HEK293 (cell line): ENCODE measurements around the gene KIF19.

ENCODE experiments used
- GLI2 ChIP-seq: fragments of 450-650 bp; formaldehyde crosslinking; IDR thresholded peaks from 2 replicates; pipeline ENCODE4; 2017; ENCODE audit warnings: missing biosample characterization, missing genetic modification characterization, low read depth, borderline replicate concordance
- GLIS2 ChIP-seq: fragments of 450-650 bp; formaldehyde crosslinking; IDR thresholded peaks from 2 replicates; pipeline ENCODE4 v1.5.1; 2016; ENCODE audit warnings: missing biosample characterization, missing genetic modification characterization
- HOXD13 ChIP-seq: sonication (generic); formaldehyde crosslinking; IDR thresholded peaks from 2 replicates; pipeline ENCODE4 v1.8.0; 2022; ENCODE audit warnings: missing genetic modification reagents, borderline replicate concordance
- KLF1 ChIP-seq: fragments of 450-650 bp; formaldehyde crosslinking; IDR thresholded peaks from 2 replicates; pipeline ENCODE4 v1.5.1; 2016; ENCODE audit warnings: missing biosample characterization, missing genetic modification characterization
- PRDM1 ChIP-seq: fragments of 450-650 bp; formaldehyde crosslinking; IDR thresholded peaks from 2 replicates; pipeline ENCODE4; 2016; ENCODE audit warnings: missing biosample characterization, missing genetic modification characterization
- REPIN1 ChIP-seq: fragments of 450-650 bp; formaldehyde crosslinking; IDR thresholded peaks from 2 replicates; pipeline ENCODE4 v1.5.1; 2017; ENCODE audit warnings: missing biosample characterization, missing genetic modification characterization, low read depth
- SP3 ChIP-seq: fragments of 450-650 bp; formaldehyde crosslinking; IDR thresholded peaks from 2 replicates; pipeline ENCODE4 v1.5.1; 2016; ENCODE audit warnings: missing biosample characterization, missing genetic modification characterization
- YY2 ChIP-seq: fragments of 450-650 bp; formaldehyde crosslinking; IDR thresholded peaks from 2 replicates; pipeline ENCODE4 v1.5.1; 2016; ENCODE audit warnings: missing biosample characterization, missing genetic modification characterization
- ZBTB17 ChIP-seq: fragments of 450-650 bp; formaldehyde crosslinking; IDR thresholded peaks from 2 replicates; pipeline ENCODE4 v1.5.1; 2016; ENCODE audit warnings: missing biosample characterization, missing genetic modification characterization
- ZBTB6 ChIP-seq: fragments of 450-650 bp; formaldehyde crosslinking; IDR thresholded peaks from 2 replicates; pipeline ENCODE4 v1.5.1; 2017; ENCODE audit warnings: missing biosample characterization, missing genetic modification characterization
- ZEB2 ChIP-seq: fragments of 450-650 bp; formaldehyde crosslinking; IDR thresholded peaks from 2 replicates; pipeline ENCODE4 v1.5.1; 2016; ENCODE audit warnings: missing biosample characterization, missing genetic modification characterization
- ZFHX2 ChIP-seq: fragments of 450-650 bp; formaldehyde crosslinking; conservative IDR thresholded peaks from 2 replicates; pipeline ENCODE4 v1.5.1; 2016; ENCODE audit warnings: missing biosample characterization, missing genetic modification characterization
- ZIC2 ChIP-seq: fragments of 450-650 bp; formaldehyde crosslinking; IDR thresholded peaks from 2 replicates; pipeline ENCODE4 v1.5.1; 2016; ENCODE audit warnings: missing biosample characterization, missing genetic modification characterization
- ZNF114 ChIP-seq: fragments of 450-650 bp; formaldehyde crosslinking; IDR thresholded peaks from 2 replicates; pipeline ENCODE4 v1.5.0; 2017; ENCODE audit warnings: missing biosample characterization, missing genetic modification characterization
- ZNF132 ChIP-seq: fragments of 450-650 bp; formaldehyde crosslinking; IDR thresholded peaks from 2 replicates; pipeline ENCODE4 v1.5.1; 2017; ENCODE audit warnings: missing biosample characterization, missing genetic modification characterization, borderline replicate concordance
- ZNF223 ChIP-seq: fragments of 450-650 bp; formaldehyde crosslinking; IDR thresholded peaks from 2 replicates; pipeline ENCODE4 v1.5.1; 2016; ENCODE audit warnings: missing biosample characterization, missing genetic modification characterization
- ZNF23 ChIP-seq: fragments of 450-650 bp; formaldehyde crosslinking; IDR thresholded peaks from 2 replicates; pipeline ENCODE4 v1.5.1; 2016; ENCODE audit warnings: missing biosample characterization, missing genetic modification characterization, borderline replicate concordance
- ZNF266 ChIP-seq: fragments of 450-650 bp; formaldehyde crosslinking; IDR thresholded peaks from 2 replicates; pipeline ENCODE4 v1.5.1; 2016; ENCODE audit warnings: missing biosample characterization, missing genetic modification characterization, low read depth
- ZNF292 ChIP-seq: fragments of 450-650 bp; formaldehyde crosslinking; IDR thresholded peaks from 2 replicates; pipeline ENCODE4 v1.5.1; 2016; ENCODE audit warnings: low read depth, missing biosample characterization, missing genetic modification characterization, borderline replicate concordance
- ZNF48 ChIP-seq: fragments of 450-650 bp; formaldehyde crosslinking; IDR thresholded peaks from 2 replicates; pipeline ENCODE4 v1.5.1; 2016; ENCODE audit warnings: missing biosample characterization, missing genetic modification characterization
- ZNF521 ChIP-seq: fragments of 450-650 bp; formaldehyde crosslinking; IDR thresholded peaks from 2 replicates; pipeline ENCODE4 v1.5.1; 2017; ENCODE audit warnings: missing biosample characterization, mild to moderate bottlenecking, missing genetic modification characterization
- ZNF558 ChIP-seq: fragments of 450-650 bp; formaldehyde crosslinking; IDR thresholded peaks from 2 replicates; pipeline ENCODE4 v1.5.1; 2016; ENCODE audit warnings: missing biosample characterization, missing genetic modification characterization
- ZNF585B ChIP-seq: fragments of 450-650 bp; formaldehyde crosslinking; IDR thresholded peaks from 2 replicates; pipeline ENCODE4 v1.5.1; 2016; ENCODE audit warnings: missing biosample characterization, missing genetic modification characterization
- ZNF596 ChIP-seq: fragments of 450-650 bp; IDR thresholded peaks from 2 replicates; pipeline ENCODE4 v1.5.0; 2018; ENCODE audit warnings: missing biosample characterization, mild to moderate bottlenecking, missing genetic modification characterization, moderate library complexity
- ZNF610 ChIP-seq: fragments of 450-650 bp; formaldehyde crosslinking; IDR thresholded peaks from 2 replicates; pipeline ENCODE4 v1.5.1; 2016; ENCODE audit warnings: missing biosample characterization, missing genetic modification characterization, borderline replicate concordance
- ZNF776 ChIP-seq: fragments of 450-650 bp; formaldehyde crosslinking; IDR thresholded peaks from 2 replicates; pipeline ENCODE4 v1.5.0; 2017; ENCODE audit warnings: missing biosample characterization, missing genetic modification characterization, borderline replicate concordance
- TF ChIP-seq, protein P1 (sequence below): fragments of 450-650 bp; formaldehyde crosslinking; IDR thresholded peaks from 2 replicates; pipeline ENCODE4 v1.5.1; 2016; ENCODE audit warnings: missing biosample characterization, missing genetic modification characterization, low read depth
- TF ChIP-seq, protein P2 (sequence below): fragments of 450-650 bp; formaldehyde crosslinking; IDR thresholded peaks from 2 replicates; pipeline ENCODE4 v1.5.1; 2016; ENCODE audit warnings: missing biosample characterization, missing genetic modification characterization, low read depth
- TF ChIP-seq, protein P3 (sequence below): fragments of 450-650 bp; formaldehyde crosslinking; IDR thresholded peaks from 2 replicates; pipeline ENCODE4 v1.5.1; 2016; ENCODE audit warnings: missing biosample characterization, missing genetic modification characterization
- TF ChIP-seq, protein P4 (sequence below): fragments of 450-650 bp; formaldehyde crosslinking; IDR thresholded peaks from 2 replicates; pipeline ENCODE4 v1.5.1; 2016; ENCODE audit warnings: missing biosample characterization, missing genetic modification characterization
- TF ChIP-seq, protein P5 (sequence below): fragments of 450-650 bp; formaldehyde crosslinking; IDR thresholded peaks from 2 replicates; pipeline ENCODE4 v1.5.1; 2017; ENCODE audit warnings: missing biosample characterization, missing genetic modification characterization

The KIF19 gene

DNA sequence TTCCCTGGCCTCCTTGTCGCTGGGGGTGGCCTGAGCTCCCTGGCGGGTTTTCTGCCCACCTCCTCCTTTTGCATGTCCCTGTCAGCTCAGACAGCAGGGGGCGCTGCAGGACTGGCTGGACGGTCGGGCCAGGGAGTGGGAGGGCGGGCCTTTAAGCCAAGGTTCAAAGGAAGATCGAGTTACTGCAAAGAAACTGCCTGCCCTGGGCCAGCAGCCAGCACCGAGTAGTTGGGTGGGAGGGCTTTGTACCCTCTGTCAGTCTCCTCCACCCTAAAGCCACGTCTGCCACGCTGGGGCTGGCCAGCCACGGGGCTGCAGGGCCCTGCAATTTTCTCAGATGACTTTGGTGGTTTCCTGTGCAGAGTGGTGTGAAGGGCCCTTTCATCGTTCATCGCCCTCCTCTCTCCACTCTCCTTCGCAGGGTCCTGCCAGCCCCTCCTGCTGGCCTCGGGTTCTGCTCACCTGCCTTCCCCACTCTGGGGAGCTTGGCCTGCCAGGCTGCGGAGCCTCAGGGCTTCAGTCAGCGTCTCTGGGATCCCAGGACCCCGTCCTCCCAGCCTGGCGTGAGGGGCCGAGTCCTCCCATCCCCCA is 53.6 kb downstream of the KIF19 start (continued):
- TF ChIP-seq, protein P1, sequence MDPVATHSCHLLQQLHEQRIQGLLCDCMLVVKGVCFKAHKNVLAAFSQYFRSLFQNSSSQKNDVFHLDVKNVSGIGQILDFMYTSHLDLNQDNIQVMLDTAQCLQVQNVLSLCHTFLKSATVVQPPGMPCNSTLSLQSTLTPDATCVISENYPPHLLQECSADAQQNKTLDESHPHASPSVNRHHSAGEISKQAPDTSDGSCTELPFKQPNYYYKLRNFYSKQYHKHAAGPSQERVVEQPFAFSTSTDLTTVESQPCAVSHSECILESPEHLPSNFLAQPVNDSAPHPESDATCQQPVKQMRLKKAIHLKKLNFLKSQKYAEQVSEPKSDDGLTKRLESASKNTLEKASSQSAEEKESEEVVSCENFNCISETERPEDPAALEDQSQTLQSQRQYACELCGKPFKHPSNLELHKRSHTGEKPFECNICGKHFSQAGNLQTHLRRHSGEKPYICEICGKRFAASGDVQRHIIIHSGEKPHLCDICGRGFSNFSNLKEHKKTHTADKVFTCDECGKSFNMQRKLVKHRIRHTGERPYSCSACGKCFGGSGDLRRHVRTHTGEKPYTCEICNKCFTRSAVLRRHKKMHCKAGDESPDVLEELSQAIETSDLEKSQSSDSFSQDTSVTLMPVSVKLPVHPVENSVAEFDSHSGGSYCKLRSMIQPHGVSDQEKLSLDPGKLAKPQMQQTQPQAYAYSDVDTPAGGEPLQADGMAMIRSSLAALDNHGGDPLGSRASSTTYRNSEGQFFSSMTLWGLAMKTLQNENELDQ (tag by site-specific recombination), result no peak
- TF ChIP-seq ZNF596, result no peak
- TF ChIP-seq KLF1 (tag by site-specific recombination), result peak; percentile 56
- no peak for TF ChIP-seq ZNF114 (tag by site-specific recombination)
- TF ChIP-seq ZFHX2, result peak; percentile 82
- TF ChIP-seq, protein P2, sequence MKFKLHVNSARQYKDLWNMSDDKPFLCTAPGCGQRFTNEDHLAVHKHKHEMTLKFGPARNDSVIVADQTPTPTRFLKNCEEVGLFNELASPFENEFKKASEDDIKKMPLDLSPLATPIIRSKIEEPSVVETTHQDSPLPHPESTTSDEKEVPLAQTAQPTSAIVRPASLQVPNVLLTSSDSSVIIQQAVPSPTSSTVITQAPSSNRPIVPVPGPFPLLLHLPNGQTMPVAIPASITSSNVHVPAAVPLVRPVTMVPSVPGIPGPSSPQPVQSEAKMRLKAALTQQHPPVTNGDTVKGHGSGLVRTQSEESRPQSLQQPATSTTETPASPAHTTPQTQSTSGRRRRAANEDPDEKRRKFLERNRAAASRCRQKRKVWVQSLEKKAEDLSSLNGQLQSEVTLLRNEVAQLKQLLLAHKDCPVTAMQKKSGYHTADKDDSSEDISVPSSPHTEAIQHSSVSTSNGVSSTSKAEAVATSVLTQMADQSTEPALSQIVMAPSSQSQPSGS (tag by site-specific recombination), result no peak
- no peak for TF ChIP-seq ZNF558
- no peak for TF ChIP-seq ZNF266
- no peak for TF ChIP-seq ZIC2
- no peak for TF ChIP-seq ZNF292 (tag by site-specific recombination)
- TF ChIP-seq, protein P3, sequence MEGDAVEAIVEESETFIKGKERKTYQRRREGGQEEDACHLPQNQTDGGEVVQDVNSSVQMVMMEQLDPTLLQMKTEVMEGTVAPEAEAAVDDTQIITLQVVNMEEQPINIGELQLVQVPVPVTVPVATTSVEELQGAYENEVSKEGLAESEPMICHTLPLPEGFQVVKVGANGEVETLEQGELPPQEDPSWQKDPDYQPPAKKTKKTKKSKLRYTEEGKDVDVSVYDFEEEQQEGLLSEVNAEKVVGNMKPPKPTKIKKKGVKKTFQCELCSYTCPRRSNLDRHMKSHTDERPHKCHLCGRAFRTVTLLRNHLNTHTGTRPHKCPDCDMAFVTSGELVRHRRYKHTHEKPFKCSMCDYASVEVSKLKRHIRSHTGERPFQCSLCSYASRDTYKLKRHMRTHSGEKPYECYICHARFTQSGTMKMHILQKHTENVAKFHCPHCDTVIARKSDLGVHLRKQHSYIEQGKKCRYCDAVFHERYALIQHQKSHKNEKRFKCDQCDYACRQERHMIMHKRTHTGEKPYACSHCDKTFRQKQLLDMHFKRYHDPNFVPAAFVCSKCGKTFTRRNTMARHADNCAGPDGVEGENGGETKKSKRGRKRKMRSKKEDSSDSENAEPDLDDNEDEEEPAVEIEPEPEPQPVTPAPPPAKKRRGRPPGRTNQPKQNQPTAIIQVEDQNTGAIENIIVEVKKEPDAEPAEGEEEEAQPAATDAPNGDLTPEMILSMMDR, result peak; percentile 83
- no peak for TF ChIP-seq PRDM1 (tag by site-specific recombination)
- TF ChIP-seq GLIS2, result peak; percentile 58; the same call in 1 of the 2 replicates
- TF ChIP-seq ZNF521 (tag by site-specific recombination), result no peak
- no peak for TF ChIP-seq ZBTB6 (tag by site-specific recombination)
- TF ChIP-seq ZEB2 (tag by site-specific recombination), result 0 out of 2 replicates have a peak, but pooled peaks have one; percentile 29
- no peak for TF ChIP-seq HOXD13
- no peak for TF ChIP-seq ZNF223 (tag by site-specific recombination)
- TF ChIP-seq, protein P4, sequence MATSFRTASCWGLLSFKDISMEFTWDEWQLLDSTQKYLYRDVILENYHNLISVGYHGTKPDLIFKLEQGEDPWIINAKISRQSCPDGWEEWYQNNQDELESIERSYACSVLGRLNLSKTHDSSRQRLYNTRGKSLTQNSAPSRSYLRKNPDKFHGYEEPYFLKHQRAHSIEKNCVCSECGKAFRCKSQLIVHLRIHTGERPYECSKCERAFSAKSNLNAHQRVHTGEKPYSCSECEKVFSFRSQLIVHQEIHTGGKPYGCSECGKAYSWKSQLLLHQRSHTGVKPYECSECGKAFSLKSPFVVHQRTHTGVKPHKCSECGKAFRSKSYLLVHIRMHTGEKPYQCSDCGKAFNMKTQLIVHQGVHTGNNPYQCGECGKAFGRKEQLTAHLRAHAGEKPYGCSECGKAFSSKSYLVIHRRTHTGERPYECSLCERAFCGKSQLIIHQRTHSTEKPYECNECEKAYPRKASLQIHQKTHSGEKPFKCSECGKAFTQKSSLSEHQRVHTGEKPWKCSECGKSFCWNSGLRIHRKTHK (tag by site-specific recombination), result no peak
- TF ChIP-seq GLI2, result no peak
- TF ChIP-seq ZNF48 (tag by site-specific recombination), result no peak
- no peak for TF ChIP-seq ZNF132 (tag by site-specific recombination)
- TF ChIP-seq, protein P5, sequence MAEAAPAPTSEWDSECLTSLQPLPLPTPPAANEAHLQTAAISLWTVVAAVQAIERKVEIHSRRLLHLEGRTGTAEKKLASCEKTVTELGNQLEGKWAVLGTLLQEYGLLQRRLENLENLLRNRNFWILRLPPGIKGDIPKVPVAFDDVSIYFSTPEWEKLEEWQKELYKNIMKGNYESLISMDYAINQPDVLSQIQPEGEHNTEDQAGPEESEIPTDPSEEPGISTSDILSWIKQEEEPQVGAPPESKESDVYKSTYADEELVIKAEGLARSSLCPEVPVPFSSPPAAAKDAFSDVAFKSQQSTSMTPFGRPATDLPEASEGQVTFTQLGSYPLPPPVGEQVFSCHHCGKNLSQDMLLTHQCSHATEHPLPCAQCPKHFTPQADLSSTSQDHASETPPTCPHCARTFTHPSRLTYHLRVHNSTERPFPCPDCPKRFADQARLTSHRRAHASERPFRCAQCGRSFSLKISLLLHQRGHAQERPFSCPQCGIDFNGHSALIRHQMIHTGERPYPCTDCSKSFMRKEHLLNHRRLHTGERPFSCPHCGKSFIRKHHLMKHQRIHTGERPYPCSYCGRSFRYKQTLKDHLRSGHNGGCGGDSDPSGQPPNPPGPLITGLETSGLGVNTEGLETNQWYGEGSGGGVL (tag by site-specific recombination), result no peak
- TF ChIP-seq SP3 (tag by site-specific recombination), result peak; percentile 41; the same call in 1 of the 2 replicates
- no peak for TF ChIP-seq ZNF610 (tag by site-specific recombination)
- no peak for TF ChIP-seq REPIN1 (tag by site-specific recombination)
- TF ChIP-seq ZNF23 (tag by site-specific recombination), result no peak
- peak; percentile 31 for TF ChIP-seq ZBTB17 (tag by site-specific recombination)
- TF ChIP-seq YY2 (tag by site-specific recombination), result no peak
- no peak for TF ChIP-seq ZNF776 (tag by site-specific recombination)
- TF ChIP-seq ZNF585B (tag by site-specific recombination), result no peak
